ENCODE data around the gene AGFG1. TPM values are rescaled to one million over a fixed set of nuclear protein-coding genes. Genes with fewer than 3 reads are reported as not detected.

AGFG1 gene, protein sequence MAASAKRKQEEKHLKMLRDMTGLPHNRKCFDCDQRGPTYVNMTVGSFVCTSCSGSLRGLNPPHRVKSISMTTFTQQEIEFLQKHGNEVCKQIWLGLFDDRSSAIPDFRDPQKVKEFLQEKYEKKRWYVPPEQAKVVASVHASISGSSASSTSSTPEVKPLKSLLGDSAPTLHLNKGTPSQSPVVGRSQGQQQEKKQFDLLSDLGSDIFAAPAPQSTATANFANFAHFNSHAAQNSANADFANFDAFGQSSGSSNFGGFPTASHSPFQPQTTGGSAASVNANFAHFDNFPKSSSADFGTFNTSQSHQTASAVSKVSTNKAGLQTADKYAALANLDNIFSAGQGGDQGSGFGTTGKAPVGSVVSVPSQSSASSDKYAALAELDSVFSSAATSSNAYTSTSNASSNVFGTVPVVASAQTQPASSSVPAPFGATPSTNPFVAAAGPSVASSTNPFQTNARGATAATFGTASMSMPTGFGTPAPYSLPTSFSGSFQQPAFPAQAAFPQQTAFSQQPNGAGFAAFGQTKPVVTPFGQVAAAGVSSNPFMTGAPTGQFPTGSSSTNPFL
- 75.0 and 103 TPM in 2 replicates for total RNA-seq

GRCh38 chr2:227471924-227472264 lies at the start of gene AGFG1:
Gene AGFG1 (plus strand): TSS chr2:227472156. CDS start chr2:227472422, 266 bp downstream.

GRCh38 chr2:227598835-227599503 lies 127.0 kb downstream of the AGFG1 start, which contains the start of gene SCYGR2:
Gene SCYGR2 (plus strand): TSS chr2:227598893. CDS start chr2:227598893, 0 bp downstream.

Other genes starting within 250 kb of the AGFG1 start
- gene MFF, start 146.9 kb upstream of the AGFG1 start, total RNA-seq: 77.6 and 84.1 TPM in 2 replicates
- gene TM4SF20, start 92.8 kb upstream of the AGFG1 start, total RNA-seq: under 0.01 TPM in 1 of 2 replicates, not detected in the other
- gene SCYGR1, start 84.2 kb upstream of the AGFG1 start, total RNA-seq: not detected in 2 replicates
- gene SCYGR2, start 126.7 kb downstream of the AGFG1 start, total RNA-seq: not detected in 2 replicates
- gene SCYGR3, start 142.7 kb downstream of the AGFG1 start, total RNA-seq: not detected in 2 replicates
- not detected in 2 replicates for gene SCYGR4, start 145.3 kb downstream of the AGFG1 start, total RNA-seq
- gene SCYGR5, start 194.6 kb downstream of the AGFG1 start, total RNA-seq: not detected in 2 replicates
- 1.4 and 1.8 TPM in 2 replicates for gene SLC19A3, start 245.9 kb downstream of the AGFG1 start, total RNA-seq